NCI-H526 treated with DMSO at 0.1 percent for 48 hours (cell line): ENCODE results near the gene LUM.

Experiments used
- DNase-seq: peaks from one replicate; lab custom pipeline; 2025; lab: John Stamatoyannopoulos, UW

The LUM gene

GRCh38 chr12:91111366-91112325, at the start of gene LUM:
LUM (minus strand) TSS chr12:91111494; CDS start chr12:91108979, 2,515 bp downstream.
- DNase-seq, result peak; percentile 3

GRCh38 chr12:91161009-91161408, 49.7 kb upstream of the LUM start:
- DNase-seq, result no peak

- DNase-seq, result no peak
Observed at GRCh38 chr12:91155990-91156389, 44.7 kb upstream of the LUM start.

GRCh38 chr12:91154131-91154530, 42.8 kb upstream of the LUM start:
- DNase-seq, result no peak

- no peak for DNase-seq
Observed at GRCh38 chr12:91144053-91144452, 32.8 kb upstream of the LUM start.

GRCh38 chr12:91143206-91143605, 31.9 kb upstream of the LUM start:
- no peak for DNase-seq

GRCh38 chr12:91142221-91142631, 30.9 kb upstream of the LUM start:
- DNase-seq, result no peak

GRCh38 chr12:91140026-91140931, 29.0 kb upstream of the LUM start:
- DNase-seq, result no peak

GRCh38 chr12:91139286-91139685, 28.0 kb upstream of the LUM start:
- DNase-seq, result no peak

- DNase-seq, result no peak
Observed at GRCh38 chr12:91138337-91138920, 27.1 kb upstream of the LUM start.

- no peak for DNase-seq
Observed at GRCh38 chr12:91133871-91134270, 22.6 kb upstream of the LUM start.

- no peak for DNase-seq
Observed at GRCh38 chr12:91129662-91130362, 18.5 kb upstream of the LUM start.

GRCh38 chr12:91127751-91128150, 16.5 kb upstream of the LUM start:
- no peak for DNase-seq

GRCh38 chr12:91127306-91127705, 16.0 kb upstream of the LUM start:
- no peak for DNase-seq

GRCh38 chr12:91126516-91126915, 15.2 kb upstream of the LUM start:
- DNase-seq, result no peak

- DNase-seq, result no peak
Observed at GRCh38 chr12:91123236-91123916, 12.1 kb upstream of the LUM start.

- DNase-seq, result no peak
Observed at GRCh38 chr12:91120781-91121180, 9.5 kb upstream of the LUM start.

- no peak for DNase-seq
Observed at GRCh38 chr12:91119089-91119488, 7.8 kb upstream of the LUM start.

- no peak for DNase-seq
Observed at GRCh38 chr12:91113621-91114020, 2.3 kb upstream of the LUM start.

GRCh38 chr12:91110311-91110924, 876 bp downstream of the LUM start:
- DNase-seq, result no peak
